Measurements from ENCODE around the gene CRLF1. TPM values are rescaled to one million over a fixed set of nuclear protein-coding genes. Genes with fewer than 3 reads are reported as not detected.

Gene CRLF1, protein sequence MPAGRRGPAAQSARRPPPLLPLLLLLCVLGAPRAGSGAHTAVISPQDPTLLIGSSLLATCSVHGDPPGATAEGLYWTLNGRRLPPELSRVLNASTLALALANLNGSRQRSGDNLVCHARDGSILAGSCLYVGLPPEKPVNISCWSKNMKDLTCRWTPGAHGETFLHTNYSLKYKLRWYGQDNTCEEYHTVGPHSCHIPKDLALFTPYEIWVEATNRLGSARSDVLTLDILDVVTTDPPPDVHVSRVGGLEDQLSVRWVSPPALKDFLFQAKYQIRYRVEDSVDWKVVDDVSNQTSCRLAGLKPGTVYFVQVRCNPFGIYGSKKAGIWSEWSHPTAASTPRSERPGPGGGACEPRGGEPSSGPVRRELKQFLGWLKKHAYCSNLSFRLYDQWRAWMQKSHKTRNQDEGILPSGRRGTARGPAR
- total RNA-seq (2022; extraction: Qiagen RNA extraction) = 5.3 to 11.4 TPM (median 10.2 TPM) in 5 replicates

DNA sequence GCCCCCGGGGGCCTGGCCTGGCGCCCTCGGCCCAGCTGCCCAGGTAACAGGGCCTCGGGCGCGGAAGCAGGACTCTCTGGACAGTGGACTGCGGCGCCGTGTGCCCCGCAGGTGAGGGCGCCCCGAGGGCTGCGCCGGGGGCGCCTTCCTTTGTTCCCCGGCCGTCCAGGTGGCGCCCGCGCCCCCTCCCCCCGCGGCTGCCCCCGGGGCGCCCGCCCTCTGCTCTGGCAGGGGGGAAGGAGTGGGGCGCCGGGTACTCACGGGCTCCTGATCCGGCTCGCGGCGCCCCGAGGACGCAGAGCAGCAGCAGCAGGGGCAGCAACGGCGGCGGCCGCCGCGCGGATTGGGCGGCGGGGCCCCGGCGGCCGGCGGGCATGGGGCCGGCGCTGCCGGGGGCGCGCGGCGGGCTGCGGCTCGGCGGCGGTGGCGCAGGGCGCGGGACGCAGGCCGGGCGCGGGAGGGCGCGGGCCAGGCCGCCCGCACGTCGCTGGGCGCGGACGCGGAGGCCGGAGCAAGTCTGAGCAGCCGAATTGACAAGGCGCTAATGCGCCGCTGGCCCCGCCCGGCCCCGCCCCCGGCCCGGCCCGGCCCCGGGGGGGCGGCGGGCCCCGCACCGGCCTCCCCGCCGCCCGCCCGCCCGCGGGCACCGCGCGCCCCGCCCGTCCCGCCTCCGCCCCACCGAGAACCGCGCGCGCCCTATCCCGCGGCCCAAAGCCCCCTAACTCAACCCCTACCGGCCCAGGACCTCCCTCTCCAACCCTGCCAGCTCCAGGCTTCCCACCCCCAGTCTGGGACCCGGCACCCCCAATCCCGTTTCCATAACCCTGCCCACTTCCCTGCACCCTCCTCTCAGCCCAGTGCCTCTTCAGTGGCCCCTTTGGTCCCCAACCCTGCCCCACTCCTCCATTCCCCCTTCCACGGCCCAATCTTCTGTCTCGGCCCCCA is at the start of gene CRLF1:
Gene CRLF1, minus strand, starts transcription at position 519 of the 945 bp plus-strand sequence. Its CDS starts 143 bp downstream, at position 376.

DNA sequence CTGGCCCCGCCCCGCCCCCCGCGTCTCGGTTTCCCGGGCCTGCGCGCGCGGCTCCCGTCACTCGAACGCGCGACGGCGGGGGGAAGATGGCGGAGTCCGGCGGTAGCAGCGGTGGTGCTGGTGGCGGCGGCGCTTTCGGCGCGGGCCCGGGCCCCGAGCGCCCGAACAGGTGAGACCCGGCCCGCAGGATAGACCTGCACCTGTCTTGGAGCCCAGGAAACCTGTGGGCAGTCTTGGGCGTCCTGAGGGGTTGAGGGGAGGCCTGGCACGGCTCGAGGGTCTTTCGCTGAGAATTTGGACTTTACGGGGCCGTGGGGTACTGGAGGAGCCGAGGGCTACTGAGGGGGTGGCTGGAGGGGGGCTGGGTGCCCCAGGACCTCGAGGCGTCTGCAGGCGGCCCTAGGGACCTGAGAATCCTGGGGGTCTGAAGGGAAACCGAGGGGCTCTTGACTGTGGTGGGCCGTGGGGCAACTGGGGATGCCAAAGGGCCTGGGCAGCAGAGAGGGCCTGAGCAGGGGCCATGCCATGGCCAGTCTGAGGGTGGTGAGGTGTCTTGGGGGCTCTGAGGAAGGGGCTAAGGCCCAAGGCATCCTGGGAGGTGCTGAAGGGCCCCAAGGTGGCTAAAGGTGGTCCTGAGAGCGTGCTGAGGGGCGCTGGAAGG is 30.5 kb upstream of the CRLF1 start, which contains the start of gene KLHL26:
Gene KLHL26, plus strand, starts transcription at position 60 of the 661 bp plus-strand sequence. Its CDS starts 27 bp downstream, at position 87.

DNA sequence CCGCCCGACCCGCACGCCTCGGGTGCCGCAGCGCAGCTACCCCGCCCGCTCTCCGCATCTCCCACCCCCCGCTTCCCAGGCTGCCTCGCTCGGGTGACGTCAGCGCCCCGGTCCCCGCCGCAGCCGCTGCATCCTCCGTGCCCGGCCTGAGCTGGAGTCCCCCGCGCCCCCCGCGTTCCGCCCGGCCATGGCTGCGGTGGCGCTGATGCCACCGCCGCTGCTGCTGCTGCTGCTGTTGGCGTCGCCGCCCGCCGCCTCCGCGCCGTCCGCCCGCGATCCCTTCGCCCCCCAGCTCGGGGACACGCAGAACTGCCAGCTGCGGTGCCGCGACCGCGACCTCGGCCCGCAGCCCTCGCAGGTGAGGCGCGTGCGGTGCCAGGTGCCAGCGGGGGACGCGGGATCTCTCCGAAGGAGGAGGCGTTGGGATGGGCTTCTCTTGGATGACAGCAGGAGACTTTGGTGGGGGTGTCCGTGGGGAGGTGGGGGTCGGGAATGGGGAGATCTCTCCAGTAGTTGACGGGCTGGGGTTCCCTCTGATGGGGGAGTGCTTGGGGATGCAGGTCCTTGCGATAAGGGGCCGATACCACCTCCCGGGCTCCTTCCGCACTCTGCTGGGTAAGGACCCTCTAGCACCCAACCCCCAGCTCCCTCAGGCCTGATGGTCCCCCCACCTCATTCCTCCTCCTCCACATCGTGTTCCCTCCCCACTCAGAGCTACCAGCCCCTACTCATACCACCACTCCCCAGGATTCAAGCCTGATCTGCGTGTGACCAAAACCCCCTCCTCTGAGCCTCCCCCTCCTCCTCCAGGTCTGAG is 6.4 kb upstream of the CRLF1 start, which contains the start of gene TMEM59L:
Gene TMEM59L, plus strand, starts transcription at position 99 of the 817 bp plus-strand sequence. Its CDS starts 89 bp downstream, at position 188.

DNA sequence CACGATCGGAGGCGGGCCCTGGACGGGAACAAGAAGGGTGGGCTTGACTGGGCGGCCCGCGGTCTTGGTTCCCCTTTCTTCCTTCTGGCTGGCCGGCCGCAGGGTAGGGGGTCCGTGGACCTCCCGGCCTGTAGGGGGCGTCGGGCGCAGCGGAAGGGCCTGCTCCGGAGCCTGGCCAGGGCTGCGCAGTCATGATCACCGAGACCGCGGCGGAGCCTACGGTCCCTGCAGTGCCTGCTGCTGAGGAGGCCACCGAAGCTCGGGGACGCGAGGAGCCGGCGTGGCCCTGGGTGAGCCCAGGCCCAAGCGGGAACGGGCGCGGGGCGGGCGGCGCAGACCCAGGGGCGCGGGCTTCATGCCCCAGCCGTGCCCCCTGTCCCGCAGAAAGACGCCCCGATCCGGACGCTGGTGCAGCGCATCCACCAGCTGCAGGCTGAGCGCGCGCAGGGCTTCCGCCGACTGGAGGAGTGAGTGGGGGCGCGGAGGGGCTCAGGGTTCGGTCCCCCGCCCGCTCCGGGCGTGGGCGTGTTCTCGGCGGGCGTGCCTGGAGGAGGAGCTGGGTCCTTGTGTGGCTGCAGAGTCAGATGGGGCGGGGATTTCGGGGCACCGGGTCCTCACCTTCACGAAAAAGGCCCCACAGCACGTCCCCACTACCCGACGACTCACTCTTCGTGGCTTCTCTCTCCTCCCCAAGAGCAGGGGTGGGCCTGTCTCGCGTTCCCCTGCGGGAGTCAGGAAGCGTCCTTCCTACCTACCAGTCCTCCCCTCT is 17.8 kb downstream of the CRLF1 start, which contains the start of gene REX1BD:
Gene REX1BD, plus strand, starts transcription at position 188 of the 769 bp plus-strand sequence. Its CDS starts 4 bp downstream, at position 192.

DNA sequence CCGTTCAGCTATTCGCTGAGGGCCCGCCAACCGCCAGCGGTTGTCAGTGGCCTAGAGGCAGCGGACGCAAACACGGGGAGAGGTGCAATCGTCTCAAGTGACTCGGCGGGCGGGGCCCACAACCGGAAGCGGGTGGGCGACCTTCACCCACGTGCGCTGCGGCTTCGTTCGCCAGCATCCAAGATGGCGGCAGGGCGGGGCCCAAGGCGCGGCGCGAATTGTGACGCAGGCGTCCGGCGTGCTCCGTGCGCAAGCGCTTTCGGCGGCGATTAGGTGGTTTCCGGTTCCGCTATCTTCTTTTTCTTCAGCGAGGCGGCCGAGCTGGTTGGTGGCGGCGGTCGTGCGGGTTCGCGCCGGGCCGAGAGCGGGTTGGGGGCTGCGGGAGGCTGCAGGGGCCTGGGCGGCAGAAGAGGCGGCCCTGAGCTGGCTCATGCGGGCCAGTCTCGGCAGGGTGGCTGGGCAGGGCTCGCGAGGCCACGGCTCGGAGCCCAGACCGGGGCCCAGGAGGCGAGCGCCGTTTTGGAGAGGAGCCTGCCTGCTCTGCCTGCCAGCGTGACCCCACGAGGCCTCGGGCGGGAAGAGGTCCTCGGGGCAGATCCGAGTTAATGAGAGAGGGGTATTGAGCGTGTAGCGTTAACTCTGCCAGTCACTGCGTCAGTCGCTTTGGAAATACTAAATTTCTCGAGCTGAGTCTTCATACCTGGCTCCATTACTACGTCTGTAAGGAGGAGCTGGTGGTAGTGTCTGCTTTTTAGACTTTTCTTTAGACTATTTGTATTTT is 34.8 kb downstream of the CRLF1 start, which contains the start of gene UBA52:
Gene UBA52, plus strand, starts transcription at position 294 of the 781 bp plus-strand sequence. CDS start 1,444 bp downstream, outside the sequence.

DNA sequence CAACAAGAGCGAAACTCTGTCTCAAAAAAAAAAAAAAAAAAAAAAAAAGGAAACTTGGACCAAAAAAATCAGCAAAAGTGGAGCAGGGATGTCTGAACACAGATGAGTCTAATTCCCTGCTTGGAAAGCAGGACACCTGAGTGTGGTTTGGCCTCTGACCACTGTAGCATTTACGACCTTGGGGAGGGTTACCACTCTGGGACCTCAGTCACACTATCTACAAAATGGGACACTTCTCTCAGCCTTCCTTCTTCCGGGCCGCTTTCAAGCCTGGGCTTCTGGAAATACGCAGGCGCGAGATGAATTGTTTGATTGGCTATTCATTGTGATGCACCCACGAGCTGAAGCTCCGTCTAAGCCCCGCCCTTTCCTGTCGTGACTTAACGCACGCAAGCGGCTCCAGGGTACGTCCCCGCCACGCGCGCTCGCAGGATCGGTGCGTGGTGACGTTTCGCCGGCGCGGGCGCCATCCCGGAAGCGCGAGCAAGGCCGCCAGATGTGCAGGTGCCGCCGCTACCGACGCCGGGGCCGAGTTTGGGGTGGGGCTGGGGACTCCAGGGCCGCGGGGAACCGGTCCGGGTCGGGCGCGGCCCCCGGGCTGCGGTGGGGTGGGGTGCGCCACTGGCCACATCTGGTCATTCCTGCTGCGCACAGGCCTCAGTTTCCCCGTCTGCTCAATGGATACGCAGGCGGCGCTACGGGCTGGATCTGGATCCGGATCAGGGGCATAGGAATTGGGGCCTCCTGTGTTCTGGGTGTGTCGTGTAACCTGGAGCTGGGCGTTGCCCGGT is 49.0 kb downstream of the CRLF1 start, which contains the start of gene KXD1:
Gene KXD1, plus strand, starts transcription at position 460 of the 791 bp plus-strand sequence. CDS start 4,187 bp downstream, outside the sequence.

Other genes with a start within 250 kb of the CRLF1 start
- gene GDF15, start 220.6 kb downstream of the CRLF1 start, total RNA-seq (2022; extraction: Qiagen RNA extraction) = 10.6 to 23.6 TPM (median 18.0 TPM) in 5 replicates
- gene LRRC25, start 209.2 kb downstream of the CRLF1 start, total RNA-seq (2022; extraction: Qiagen RNA extraction) = 0.06 TPM in 1 of 5 replicates, not detected in the others
- 37.8 to 50.9 TPM (median 47.3 TPM) in 5 replicates for gene SSBP4, start 187.4 kb downstream of the CRLF1 start, total RNA-seq (2022; extraction: Qiagen RNA extraction)
- gene ISYNA1, start 168.7 kb downstream of the CRLF1 start, total RNA-seq (2022; extraction: Qiagen RNA extraction) = 26.7 to 47.4 TPM (median 41.5 TPM) in 5 replicates
- 4.7 to 6.5 TPM (median 5.8 TPM) in 5 replicates for gene ELL, start 84.7 kb downstream of the CRLF1 start, total RNA-seq (2022; extraction: Qiagen RNA extraction)
- gene FKBP8, start 63.2 kb downstream of the CRLF1 start, total RNA-seq (2022; extraction: Qiagen RNA extraction) = 131 to 157 TPM (median 154 TPM) in 5 replicates
- gene KXD1, start 48.9 kb downstream of the CRLF1 start, total RNA-seq (2022; extraction: Qiagen RNA extraction) = 82.7 to 107 TPM (median 102 TPM) in 5 replicates
- gene UBA52, start 34.9 kb downstream of the CRLF1 start, total RNA-seq (2022; extraction: Qiagen RNA extraction) = 983 to 1,214 TPM (median 1,180 TPM) in 5 replicates
- 38.4 to 61.9 TPM (median 59.3 TPM) in 5 replicates for gene REX1BD, start 18.0 kb downstream of the CRLF1 start, total RNA-seq (2022; extraction: Qiagen RNA extraction)
- 4.3 to 7.0 TPM (median 6.3 TPM) in 5 replicates for gene TMEM59L, start 6.1 kb upstream of the CRLF1 start, total RNA-seq (2022; extraction: Qiagen RNA extraction)
- 3.7 to 5.9 TPM (median 5.4 TPM) in 5 replicates for gene KLHL26, start 30.2 kb upstream of the CRLF1 start, total RNA-seq (2022; extraction: Qiagen RNA extraction)
- 3.1 to 5.6 TPM (median 4.8 TPM) in 5 replicates for gene CRTC1, start 76.9 kb upstream of the CRLF1 start, total RNA-seq (2022; extraction: Qiagen RNA extraction)
- 0.18 to 0.39 TPM (median 0.24 TPM) in 5 replicates for gene COMP, start 184.5 kb upstream of the CRLF1 start, total RNA-seq (2022; extraction: Qiagen RNA extraction)
- gene UPF1, start 225.2 kb upstream of the CRLF1 start, total RNA-seq (2022; extraction: Qiagen RNA extraction) = 36.1 to 43.5 TPM (median 42.0 TPM) in 5 replicates

Data from A549 treated with AZD2906 at 1 μM for 4 hours (cell line).